K562 (cell line): ENCODE results near the gene PGGHG. TPM values are rescaled to one million over a fixed set of nuclear protein-coding genes. Genes with fewer than 3 reads are reported as not detected.

Source experiments
- ATAC-seq: fragments of 200-7000 bp; cut with Tn5 transposase; 3 replicates; pipeline ENCODE4 v1.9.1; 2020; ENCODE audit warnings: moderate library complexity
- BruUV-seq: library from RNA; stranded (reverse); fragments of 400-500 nt; replicated peaks from 2 replicates; lab custom pipeline; 2021; lab: Mats Ljungman, UMichigan
- CTCF ChIA-PET: fragments of 300-600 bp; formaldehyde crosslinking; extraction: SDS; loops from one replicate; lab custom pipeline; 2021; ENCODE audit warnings: low intra/inter-chr PET ratio; lab: Yijun Ruan, JAX
- POLR2A ChIA-PET: fragments of 300-600, 350-650 bp; sonication (Branson Sonifier 250); formaldehyde crosslinking; extraction: SDS; loops from one replicate; lab custom pipeline; 2021; ENCODE audit warnings: antibody characterized with exemption, inconsistent platforms; lab: Yijun Ruan, JAX
- DNase-seq, 4 experiments: peaks; one replicate each; pipeline versions ENCODE4 v3.0.0 to v3.0.0-alpha.2; 2011 to 2018; ENCODE audit warnings: low spot score in 3 of 4, mixed read lengths in 3 of 4; ENCODE audit errors: extremely low read depth in 1 of 4
- FAIRE-seq: peaks from 2 replicates; lab custom pipeline; 2011; peaks lifted over from hg19 to GRCh38; lab: Jason Lieb, UNC
- H2AFZ ChIP-seq: 2 replicates; pipeline ENCODE4 v1.6.0; 2011; ENCODE audit warnings: low read depth, low read length, control low read depth, inconsistent platforms
- H3K27ac ChIP-seq: fragments of 200-600 bp; 3 replicates; pipeline ENCODE4 v1.8.0; 2011; ENCODE audit warnings: low read depth, mild to moderate bottlenecking, control low read depth, inconsistent platforms, low read length, moderate library complexity, mixed read lengths; ENCODE audit errors: extremely low read depth
- H3K27me3 ChIP-seq, 2 experiments: fragments of 300-600 bp in 1 of 2; 2 replicates in 1 of 2; 3 replicates in 1 of 2; pipeline versions ENCODE4 v1.6.0 to v1.8.0; 2011; ENCODE audit warnings: inconsistent platforms in 2 of 2, low read length in 2 of 2, mild to moderate bottlenecking in 1 of 2, mixed read lengths in 1 of 2, moderate library complexity in 1 of 2; ENCODE audit not compliant: control insufficient read depth in 2 of 2, insufficient read depth in 2 of 2
- H3K36me3 ChIP-seq: fragments of 300-600 bp; 3 replicates; pipeline ENCODE4 v1.8.0; 2011; ENCODE audit warnings: mild to moderate bottlenecking, low read length, inconsistent platforms; ENCODE audit not compliant: control insufficient read depth, insufficient read depth
- H3K4me1 ChIP-seq, 2 experiments: fragments of 200-600 bp in 1 of 2; replicated peaks in 1 of 2; 2 replicates in 1 of 2; 3 replicates in 1 of 2; pipeline versions ENCODE4 v1.5.1 to v1.8.0; 2011; ENCODE audit warnings: inconsistent platforms in 2 of 2, low read length in 2 of 2, mild to moderate bottlenecking in 1 of 2, mixed read lengths in 1 of 2, moderate library complexity in 1 of 2; ENCODE audit not compliant: control insufficient read depth in 2 of 2, insufficient read depth in 2 of 2
- H3K4me2 ChIP-seq: 2 replicates; pipeline ENCODE4 v1.6.1; 2011; ENCODE audit warnings: low read length, control low read depth, inconsistent platforms, mixed read lengths; ENCODE audit not compliant: insufficient read depth
- H3K4me3 ChIP-seq: fragments of 200-600 bp; sonication (generic), shearing (Covaris generic); 2 replicates; pipeline ENCODE4 v1.5.1; 2016; ENCODE audit warnings: control low read depth, inconsistent platforms
- H3K79me2 ChIP-seq: fragments of 200-600 bp; 3 replicates; pipeline ENCODE4 v1.8.0; 2011; ENCODE audit warnings: low read length, inconsistent platforms; ENCODE audit not compliant: control insufficient read depth, insufficient read depth
- H3K9ac ChIP-seq, 2 experiments: 2 replicates each; pipeline versions ENCODE4 v1.6.0 to v1.6.1; 2011; ENCODE audit warnings: low read depth in 2 of 2, low read length in 2 of 2, control low read depth in 1 of 2, inconsistent platforms in 1 of 2, mild to moderate bottlenecking in 1 of 2, mixed read lengths in 1 of 2; ENCODE audit not compliant: insufficient read depth in 1 of 2
- H3K9me1 ChIP-seq: one replicate; pipeline ENCODE4 v1.6.0; 2011; ENCODE audit warnings: inconsistent platforms, mild to moderate bottlenecking, low read length, moderate library complexity; ENCODE audit not compliant: control insufficient read depth, insufficient read depth
- H3K9me3 ChIP-seq: replicated peaks from 2 replicates; pipeline ENCODE4 v1.5.1; 2011; ENCODE audit warnings: low read depth, low read length, inconsistent platforms; ENCODE audit not compliant: control insufficient read depth, insufficient read depth
- H4K20me1 ChIP-seq: replicated peaks from 2 replicates; pipeline ENCODE4 v1.6.1; 2011; ENCODE audit warnings: low read length, inconsistent platforms, mixed read lengths; ENCODE audit not compliant: control insufficient read depth, insufficient read depth
- POLR2H ChIP-seq: IDR thresholded peaks from 2 replicates; pipeline ENCODE4 v1.6.1; 2016; ENCODE audit warnings: missing genetic modification characterization, low read depth, mild to moderate bottlenecking, control low read depth, missing compliant biosample characterization, moderate library complexity
- RBFOX2 ChIP-seq: fragments of 200-400 bp; formaldehyde crosslinking; IDR thresholded peaks from 2 replicates; pipeline ENCODE4 v1.6.1; 2017; ENCODE audit warnings: low read depth, mild to moderate bottlenecking, low read length, moderate library complexity
- TFE3 ChIP-seq: fragments of 450-650 bp; formaldehyde crosslinking; IDR thresholded peaks from 2 replicates; pipeline ENCODE4 v1.4.0; 2020; ENCODE audit warnings: mild to moderate bottlenecking, mixed read lengths
- ZNF133 ChIP-seq: fragments of 250-450 bp; sonication (Bioruptor Pico); IDR thresholded peaks from 2 replicates; pipeline ENCODE4 v1.4.0; 2020; ENCODE audit warnings: mild to moderate bottlenecking
- whole genome bisulfite sequencing: fragments of 100-300 bp; shearing (Covaris generic); methylation state at CpG from one replicate; pipeline ENCODE4 v1.1.6; 2016; ENCODE audit warnings: low coverage, mixed read lengths; ENCODE audit not compliant: insufficient coverage; ENCODE audit errors: missing lambda C conversion rate; 5-methylcytosine and 5-hydroxymethylcytosine counted together
- in situ Hi-C: fragments of 300-500 bp; cut with MboI; formaldehyde crosslinking; loops from 4 replicates; pipeline ENCODE4 v1.15.0; 2018; ENCODE audit warnings: inconsistent platforms, mixed read lengths
- intact Hi-C: fragments of 100-400 bp; cut with micrococcal nuclease; formaldehyde crosslinking; loops from 2 replicates; pipeline ENCODE4 v1.14.2; 2022
- polyA plus RNA-seq, 8 experiments: library from polyadenylated mRNA; depleted of rRNA in 4 of 8; stranded (reverse) in 5 of 8; unstranded in 3 of 8; fragments of >200 nt; fragmentation: Nextera tagmentation in 2 of 8; fragmentation: Illumina TruSeq in 1 of 8; extraction: Ambion mirVana in 2 of 8; extraction: Trizol in 1 of 8; gene quantifications; 2 replicates each; pipeline versions ENCODE4 v1.2.1 to v1.2.3, GENCODE V29; 2011 to 2014; ENCODE audit warnings: inconsistent platforms in 1 of 8, missing spikeins in 1 of 8
- total RNA-seq, 7 experiments: library from RNA; depleted of rRNA in 6 of 7; stranded (reverse); fragments of >200 nt in 6 of 7; fragmentation: Illumina TruSeq in 2 of 7; extraction: Trizol in 2 of 7; gene quantifications; 2 replicates each; pipeline versions ENCODE4 v1.2.1 to v1.2.3, GENCODE V29; 2011 to 2021; ENCODE audit warnings: low replicate concordance in 1 of 7
- TF ChIP-seq, protein P1 (sequence below): sonication (generic); IDR thresholded peaks from 2 replicates; pipeline ENCODE4 v1.6.1; 2016
- TF ChIP-seq, protein P2 (sequence below): fragments of 200-800 bp; sonication (Bioruptor generic); IDR thresholded peaks from 2 replicates; pipeline ENCODE4 v1.6.1; 2017; ENCODE audit warnings: missing genetic modification characterization, missing compliant biosample characterization

Gene PGGHG
- total and polyA plus RNA-seq, 9 of the 15 experiments (the other 6 are each of a cell fraction or from before 2014, with no cell fraction given): 0.38 to 85.1 (median 18.1) TPM

GRCh38 chr11:292211-293121, 3.5 kb downstream of the PGGHG start:
- Histone ChIP-seq H3K9me3 (no peaks in the 10 kb centered on the region), H3K4me3 (no peak overlapping the region), H3K79me2 (peaks cover 32% of the 10 kb centered on the region), H2AFZ (no peak overlapping the region), H3K4me2 (no peak overlapping the region), H3K27ac (no peak overlapping the region)
- BruUV-seq: no TSS peak
- no peak for TF ChIP-seq POLR2H (tag)
- TF ChIP-seq ZNF133 (CRISPR knock-in tag): no peak
- TF ChIP-seq TFE3: no peak
- TF ChIP-seq, protein P1, sequence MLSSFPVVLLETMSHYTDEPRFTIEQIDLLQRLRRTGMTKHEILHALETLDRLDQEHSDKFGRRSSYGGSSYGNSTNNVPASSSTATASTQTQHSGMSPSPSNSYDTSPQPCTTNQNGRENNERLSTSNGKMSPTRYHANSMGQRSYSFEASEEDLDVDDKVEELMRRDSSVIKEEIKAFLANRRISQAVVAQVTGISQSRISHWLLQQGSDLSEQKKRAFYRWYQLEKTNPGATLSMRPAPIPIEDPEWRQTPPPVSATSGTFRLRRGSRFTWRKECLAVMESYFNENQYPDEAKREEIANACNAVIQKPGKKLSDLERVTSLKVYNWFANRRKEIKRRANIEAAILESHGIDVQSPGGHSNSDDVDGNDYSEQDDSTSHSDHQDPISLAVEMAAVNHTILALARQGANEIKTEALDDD: no peak
- TF ChIP-seq, protein P2, sequence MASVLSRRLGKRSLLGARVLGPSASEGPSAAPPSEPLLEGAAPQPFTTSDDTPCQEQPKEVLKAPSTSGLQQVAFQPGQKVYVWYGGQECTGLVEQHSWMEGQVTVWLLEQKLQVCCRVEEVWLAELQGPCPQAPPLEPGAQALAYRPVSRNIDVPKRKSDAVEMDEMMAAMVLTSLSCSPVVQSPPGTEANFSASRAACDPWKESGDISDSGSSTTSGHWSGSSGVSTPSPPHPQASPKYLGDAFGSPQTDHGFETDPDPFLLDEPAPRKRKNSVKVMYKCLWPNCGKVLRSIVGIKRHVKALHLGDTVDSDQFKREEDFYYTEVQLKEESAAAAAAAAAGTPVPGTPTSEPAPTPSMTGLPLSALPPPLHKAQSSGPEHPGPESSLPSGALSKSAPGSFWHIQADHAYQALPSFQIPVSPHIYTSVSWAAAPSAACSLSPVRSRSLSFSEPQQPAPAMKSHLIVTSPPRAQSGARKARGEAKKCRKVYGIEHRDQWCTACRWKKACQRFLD (CRISPR knock-in tag): no peak
- peak; percentile 41 for TF ChIP-seq RBFOX2
- TF ChIP-seq, all 486 proteins: peak for 1
- in situ Hi-C loops (no loop called here), intact Hi-C loops (no loop called here)
- Histone ChIP-seq H3K36me3 (peaks cover 60% of the 10 kb centered on the region; the same call in 2 of the 3 replicates), H4K20me1 (no peaks in the 10 kb centered on the region), H3K27me3 (no peaks in the 10 kb centered on the region), H3K9ac (peak overlapping the region in 1 of 2 experiments; percentile 40; a peak in 2 of 4 replicates), H3K9me1 (no peaks in the 10 kb centered on the region), H3K4me1 (peaks cover 13 to 90% of the 10 kb centered on the region in 2 experiments; a peak in 4 of 5 replicates)
- ChIA-PET CTCF (no interaction called here), POLR2A (interaction anchor here (0.5 to 1.5 kb wide), 4 partner anchors 15 to 478 kb away, joined by 3 read pairs; partner anchors contain the start of genes BET1L, NLRP6 and RIC8A)
- 88% methylated on average over 21 of the region's 29 CpGs for WGBS
- FAIRE-seq (no peak), ATAC-seq (no peak), DNase-seq (no peak)
